Caco-2 (cell line): Measurements from ENCODE around the gene SCGB1D4. TPM values are rescaled to one million over a fixed set of nuclear protein-coding genes. Genes with fewer than 3 reads are reported as not detected.

Experiments
- BruUV-seq: library from RNA; stranded (reverse); fragments of 400-500 nt; replicated peaks from 2 replicates; lab custom pipeline; 2021; lab: Mats Ljungman, UMichigan
- CTCF ChIA-PET: fragments of 300-600 bp; sonication (Branson Sonifier 250); formaldehyde crosslinking; loops from one replicate; lab custom pipeline; 2022; ENCODE audit warnings: antibody characterized with exemption; lab: Charles Lee
- POLR2A ChIA-PET: fragments of 300-600 bp; sonication (Branson Sonifier 250); formaldehyde crosslinking; loops from one replicate; lab custom pipeline; 2022; ENCODE audit warnings: antibody characterized with exemption; lab: Charles Lee
- DNase-seq, 2 experiments: peaks; one replicate each; pipeline versions ENCODE4 v3.0.0 to v3.0.0-alpha.2; 2020 to 2022
- H3K27me3 ChIP-seq: replicated peaks from 2 replicates; pipeline ENCODE4 v1.6.0; 2011; ENCODE audit warnings: low read length; ENCODE audit not compliant: control insufficient read depth, insufficient read depth
- H3K36me3 ChIP-seq: 2 replicates; pipeline ENCODE4 v1.5.1; 2011; ENCODE audit warnings: low read length; ENCODE audit not compliant: control insufficient read depth, insufficient read depth
- H3K4me1 ChIP-seq: fragments of 250-450 bp; sonication (Bioruptor Pico); 2 replicates; pipeline ENCODE4 v1.5.1; 2020; ENCODE audit warnings: mild to moderate bottlenecking
- H3K4me3 ChIP-seq: 2 replicates; pipeline ENCODE4 v1.5.1; 2011; ENCODE audit warnings: low read depth, mild to moderate bottlenecking, control low read depth, low read length
- H3K9me3 ChIP-seq: fragments of 250-450 bp; sonication (Bioruptor Pico); 2 replicates; pipeline ENCODE4 v1.5.1; 2020; ENCODE audit warnings: mild to moderate bottlenecking, moderate library complexity
- H3K27ac Mint-ChIP-seq: one replicate; pipeline ENCODE4 v1.8.0; 2022; ENCODE audit warnings: mixed read lengths; ENCODE audit not compliant: unreplicated experiment
- H3K27me3 Mint-ChIP-seq: one replicate; pipeline ENCODE4 v1.8.0; 2022; ENCODE audit warnings: mixed read lengths; ENCODE audit not compliant: insufficient read depth, unreplicated experiment
- H3K36me3 Mint-ChIP-seq: one replicate; pipeline ENCODE4 v1.8.0; 2022; ENCODE audit warnings: mild to moderate bottlenecking, mixed read lengths; ENCODE audit not compliant: insufficient read depth, unreplicated experiment
- H3K4me1 Mint-ChIP-seq: one replicate; pipeline ENCODE4 v1.8.0; 2022; ENCODE audit warnings: low read depth, mixed read lengths; ENCODE audit not compliant: unreplicated experiment
- H3K4me3 Mint-ChIP-seq: one replicate; pipeline ENCODE4 v1.8.0; 2022; ENCODE audit warnings: mild to moderate bottlenecking, moderate library complexity, mixed read lengths; ENCODE audit not compliant: unreplicated experiment
- H3K9me3 Mint-ChIP-seq: one replicate; pipeline ENCODE4 v1.8.0; 2022; ENCODE audit warnings: mixed read lengths; ENCODE audit not compliant: unreplicated experiment
- CTCF ChIP-seq, 2 experiments: fragments of 200-600 bp in 1 of 2; IDR thresholded peaks; 1 replicate in 1 of 2; 2 replicates in 1 of 2; pipeline versions ENCODE4 v1.5.1 to v1.8.0; 2011 to 2022; ENCODE audit warnings: antibody characterized with exemption in 1 of 2, control low read depth in 1 of 2, inconsistent platforms in 1 of 2, low read depth in 1 of 2, low read length in 1 of 2, mild to moderate bottlenecking in 1 of 2, moderate library complexity in 1 of 2; ENCODE audit not compliant: insufficient read depth in 1 of 2, severe bottlenecking in 1 of 2, unreplicated experiment in 1 of 2
- intact Hi-C: fragments of 100-400 bp; cut with micrococcal nuclease; formaldehyde crosslinking; loops from one replicate; pipeline ENCODE4 v1.10.0; 2022; ENCODE audit not compliant: unreplicated experiment
- total RNA-seq: library from RNA; stranded (reverse); gene quantifications from 2 replicates; pipeline ENCODE4 v1.2.3, GENCODE V29; 2022

SCGB1D4 gene
- total RNA-seq, 1 experiment from 2014 or later, result not detected

GRCh38 chr11:62264004-62264403 lies 34.9 kb downstream of the SCGB1D4 start:
- CTCF ChIA-PET, result interaction anchor here (0.6 kb wide), 1 partner anchor 236 kb away, joined by 3 read pairs; no protein-coding TSS in a partner anchor
- no peaks in the 10 kb centered on the region for H3K4me1 Mint-ChIP-seq
- no peak for DNase-seq
- H3K36me3 ChIP-seq, result no peaks in the 10 kb centered on the region
- no peak overlapping the region for H3K4me3 ChIP-seq
- no TSS peak for BruUV-seq
- no peak overlapping the region for H3K27ac Mint-ChIP-seq
- TF ChIP-seq CTCF (IDR thresholded peaks at IDR 0.05; ENCODE audit: insufficient read depth in 1 of 2, low read depth in 1 of 2, low read length in 1 of 2, severe bottlenecking in 1 of 2, unreplicated experiment in 1 of 2), result no peak
- no peaks in the 10 kb centered on the region for H3K36me3 Mint-ChIP-seq
- intact Hi-C loops, result no loop called here
- H3K4me3 Mint-ChIP-seq, result no peak overlapping the region
- H3K4me1 ChIP-seq, result no peaks in the 10 kb centered on the region
- POLR2A ChIA-PET, result no interaction called here
- H3K27me3 ChIP-seq, result no peaks in the 10 kb centered on the region
- H3K9me3 ChIP-seq, result no peaks in the 10 kb centered on the region
- peaks cover 5% of the 10 kb centered on the region for H3K27me3 Mint-ChIP-seq
- no peaks in the 10 kb centered on the region for H3K9me3 Mint-ChIP-seq

- no peak overlapping the region for H3K4me3 ChIP-seq
- H3K9me3 ChIP-seq, result no peaks in the 10 kb centered on the region
- H3K36me3 ChIP-seq, result no peaks in the 10 kb centered on the region
- Mint-ChIP-seq H3K4me1 (no peaks in the 10 kb centered on the region), H3K27ac (no peak overlapping the region), H3K36me3 (no peaks in the 10 kb centered on the region), H3K27me3 (peaks cover 20% of the 10 kb centered on the region), H3K9me3 (no peaks in the 10 kb centered on the region), H3K4me3 (no peak overlapping the region)
- intact Hi-C loops, result no loop called here
- CTCF ChIA-PET, result no interaction called here
- TF ChIP-seq CTCF (IDR thresholded peaks at IDR 0.05; ENCODE audit: insufficient read depth in 1 of 2, low read depth in 1 of 2, low read length in 1 of 2, severe bottlenecking in 1 of 2, unreplicated experiment in 1 of 2), result no peak
- no peaks in the 10 kb centered on the region for H3K4me1 ChIP-seq
- H3K27me3 ChIP-seq, result no peaks in the 10 kb centered on the region
- BruUV-seq, result no TSS peak
- no peak for DNase-seq
- POLR2A ChIA-PET, result no interaction called here
Observed at GRCh38 chr11:62260261-62260953, 38.5 kb downstream of the SCGB1D4 start.

GRCh38 chr11:62256281-62256680 lies 42.6 kb downstream of the SCGB1D4 start:
- ChIA-PET POLR2A (interaction anchor here (0.7 kb wide), 1 partner anchor 10 kb away, joined by 6 read pairs; no protein-coding TSS in a partner anchor), CTCF (no interaction called here)
- no peaks in the 10 kb centered on the region for H3K27me3 ChIP-seq
- H3K4me1 Mint-ChIP-seq, result no peaks in the 10 kb centered on the region
- H3K9me3 Mint-ChIP-seq, result peaks cover 13% of the 10 kb centered on the region
- no peak overlapping the region for H3K27ac Mint-ChIP-seq
- no peaks in the 10 kb centered on the region for H3K36me3 ChIP-seq
- no peaks in the 10 kb centered on the region for H3K36me3 Mint-ChIP-seq
- BruUV-seq, result no TSS peak
- peaks cover 17% of the 10 kb centered on the region for H3K27me3 Mint-ChIP-seq
- peaks cover 14% of the 10 kb centered on the region for H3K9me3 ChIP-seq
- DNase-seq, result no peak
- no peak overlapping the region for H3K4me3 ChIP-seq
- no peak overlapping the region for H3K4me3 Mint-ChIP-seq
- intact Hi-C loops, result no loop called here
- no peaks in the 10 kb centered on the region for H3K4me1 ChIP-seq
- no peak for TF ChIP-seq CTCF (IDR thresholded peaks at IDR 0.05; ENCODE audit: insufficient read depth in 1 of 2, low read depth in 1 of 2, low read length in 1 of 2, severe bottlenecking in 1 of 2, unreplicated experiment in 1 of 2)
